ENCODE measurements around the gene MTX1.
A peak's percentile ranks its signal among the peaks of the same experiment; 100 is the strongest.

Gene MTX1

DNA sequence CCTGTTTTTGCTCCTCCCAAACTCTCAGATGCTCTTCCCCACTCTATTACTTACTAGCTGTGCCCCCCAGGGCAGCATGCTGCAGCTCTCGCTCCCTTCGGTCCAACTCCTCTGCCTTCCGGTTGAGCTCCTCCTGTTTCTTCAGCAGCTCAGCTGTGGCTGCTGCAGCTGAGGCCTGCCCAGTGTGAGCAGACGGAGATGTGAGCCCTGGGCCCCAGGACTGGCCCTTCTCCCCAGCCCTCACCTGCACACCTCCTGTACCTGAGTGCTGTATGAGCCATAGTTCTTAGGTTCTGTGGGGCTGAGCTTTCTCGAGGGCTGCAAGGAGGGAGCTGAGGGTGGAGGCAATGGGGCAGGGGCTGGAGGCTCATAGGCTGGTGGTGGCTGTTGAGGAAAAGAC is 51.8 kb downstream of the MTX1 start:
- DNase-seq: no peak
- peak overlapping the region; percentile 97 for H3K4me3 Mint-ChIP-seq
- no peaks in the 10 kb centered on the region for H3K27me3 Mint-ChIP-seq
- peaks cover 46% of the 10 kb centered on the region for H3K36me3 Mint-ChIP-seq (ENCODE audit: low read depth)
- peak overlapping the region; percentile 6 for H3K27ac Mint-ChIP-seq
- no peaks in the 10 kb centered on the region for H3K9me3 Mint-ChIP-seq
- no peak for ATAC-seq
- H3K4me1 Mint-ChIP-seq: peaks cover 32% of the 10 kb centered on the region

DNA sequence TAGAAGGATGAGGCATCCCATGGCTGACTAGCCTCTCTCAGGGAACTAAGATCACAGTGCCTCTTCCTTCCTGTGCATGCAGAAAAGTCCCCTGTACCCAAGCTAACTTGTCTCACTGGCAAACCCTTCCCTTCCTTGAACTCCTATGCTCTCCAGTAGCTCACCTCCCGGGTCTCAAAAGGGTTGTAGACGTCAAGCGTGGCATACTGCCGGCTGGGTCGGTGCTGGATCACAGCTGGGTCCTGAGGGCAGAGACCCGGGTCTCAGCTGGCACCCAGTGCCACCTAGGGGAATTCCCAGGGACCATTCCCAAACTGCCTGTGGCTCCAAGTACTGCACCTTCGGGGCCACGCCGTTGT is 53.0 kb downstream of the MTX1 start:
- H3K27me3 Mint-ChIP-seq: no peaks in the 10 kb centered on the region
- H3K36me3 Mint-ChIP-seq (ENCODE audit: low read depth): peaks cover 55% of the 10 kb centered on the region
- no peaks in the 10 kb centered on the region for H3K9me3 Mint-ChIP-seq
- peak overlapping the region; percentile 97 for H3K4me3 Mint-ChIP-seq
- ATAC-seq (peak; percentile 22), DNase-seq (no peak)
- H3K27ac Mint-ChIP-seq: peak overlapping the region; percentile 96
- peaks cover 30% of the 10 kb centered on the region for H3K4me1 Mint-ChIP-seq

DNA sequence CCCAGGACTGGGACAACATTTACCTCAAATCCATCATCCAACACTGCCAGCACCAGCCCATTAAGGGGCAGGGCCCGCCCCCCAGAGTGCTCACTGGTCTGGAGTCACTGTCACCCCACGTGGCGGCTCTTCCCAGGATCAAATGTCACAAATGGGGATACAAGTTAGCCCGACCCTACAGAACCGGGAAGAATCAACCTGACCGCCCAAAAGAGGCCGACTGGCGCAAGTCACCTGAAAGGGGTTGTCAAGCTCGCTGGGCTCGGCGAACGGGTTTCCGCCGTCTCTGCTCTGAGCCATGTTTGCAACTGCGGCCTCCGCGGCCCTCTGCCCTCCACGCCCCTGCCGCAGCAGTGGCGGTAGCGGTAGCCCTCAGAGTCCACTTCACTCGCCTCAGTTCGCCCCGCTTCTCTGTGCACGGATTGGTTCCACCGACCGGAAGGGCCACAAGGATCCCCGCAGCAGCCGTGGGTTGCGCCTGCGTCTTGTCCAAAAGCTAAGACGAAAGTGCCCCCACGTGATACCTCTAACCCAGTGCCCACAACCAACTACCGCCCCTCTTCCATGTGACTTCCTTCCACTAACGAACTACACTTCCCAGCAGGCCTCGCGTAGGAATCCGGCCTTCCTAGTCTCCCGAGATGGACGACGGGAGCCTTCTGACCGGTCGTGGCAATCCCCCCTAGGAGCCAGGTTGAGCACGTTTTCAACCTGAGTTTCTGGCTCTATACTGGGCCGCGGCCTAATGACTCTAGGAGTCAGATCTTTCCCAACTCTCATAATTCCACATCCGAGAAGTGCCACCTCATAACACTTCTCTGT is 53.6 kb downstream of the MTX1 start, which contains the start of gene SCAMP3:
TSS of gene SCAMP3 (minus strand) at position 509 of the 822 bp plus-strand sequence. CDS start at position 300, 209 bp downstream.
- H3K27me3 Mint-ChIP-seq: no peaks in the 10 kb centered on the region
- H3K9me3 Mint-ChIP-seq: no peaks in the 10 kb centered on the region
- peaks cover 30% of the 10 kb centered on the region for H3K4me1 Mint-ChIP-seq
- H3K27ac Mint-ChIP-seq: peak within 1 kb of the TSS; percentile 96
- ATAC-seq (peak; percentile 98), DNase-seq (peak; percentile 89)
- peak within 1 kb of the TSS; percentile 97 for H3K4me3 Mint-ChIP-seq
- peaks cover 59% of the 10 kb centered on the region for H3K36me3 Mint-ChIP-seq (ENCODE audit: low read depth)

DNA sequence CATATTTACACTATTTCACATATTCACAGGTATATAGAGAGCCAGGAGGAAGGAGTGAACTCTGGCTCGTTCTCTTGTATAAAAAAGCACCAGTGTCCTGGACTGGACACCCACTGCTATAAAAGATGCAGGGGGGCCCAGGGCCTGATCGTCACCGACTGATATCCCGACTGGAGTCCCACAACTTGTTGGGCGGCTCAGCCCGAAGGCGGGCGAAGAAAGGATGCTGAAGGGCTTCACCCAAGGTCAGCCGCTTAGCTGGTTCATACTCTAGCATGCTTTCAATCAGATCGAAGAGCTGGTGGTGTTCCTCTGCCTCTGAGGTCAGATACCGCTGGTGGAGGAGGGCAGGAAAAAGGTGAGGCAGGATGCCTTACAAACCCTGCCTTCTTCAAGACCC is 54.6 kb downstream of the MTX1 start:
- no peaks in the 10 kb centered on the region for H3K27me3 Mint-ChIP-seq

More for the DNA sequence above, 54.6 kb downstream of the MTX1 start:
- peak overlapping the region; percentile 96 for H3K27ac Mint-ChIP-seq
- peaks cover 32% of the 10 kb centered on the region for H3K4me1 Mint-ChIP-seq
- H3K36me3 Mint-ChIP-seq (ENCODE audit: low read depth): peaks cover 62% of the 10 kb centered on the region
- H3K9me3 Mint-ChIP-seq: no peaks in the 10 kb centered on the region
- peak overlapping the region; percentile 97 for H3K4me3 Mint-ChIP-seq
- DNase-seq: no peak
- no peak for ATAC-seq
